Activated CD4-positive, alpha-beta T cell treated with anti-CD3 and anti-CD28 coated beads, Interleukin-2, amount 50 U/mL, for 16 hours (primary cell): ENCODE results near the gene NRP2.

Source experiments
- DNase-seq: peaks from one replicate; pipeline ENCODE4 v3.0.0-alpha.2; 2020

Gene NRP2

DNA sequence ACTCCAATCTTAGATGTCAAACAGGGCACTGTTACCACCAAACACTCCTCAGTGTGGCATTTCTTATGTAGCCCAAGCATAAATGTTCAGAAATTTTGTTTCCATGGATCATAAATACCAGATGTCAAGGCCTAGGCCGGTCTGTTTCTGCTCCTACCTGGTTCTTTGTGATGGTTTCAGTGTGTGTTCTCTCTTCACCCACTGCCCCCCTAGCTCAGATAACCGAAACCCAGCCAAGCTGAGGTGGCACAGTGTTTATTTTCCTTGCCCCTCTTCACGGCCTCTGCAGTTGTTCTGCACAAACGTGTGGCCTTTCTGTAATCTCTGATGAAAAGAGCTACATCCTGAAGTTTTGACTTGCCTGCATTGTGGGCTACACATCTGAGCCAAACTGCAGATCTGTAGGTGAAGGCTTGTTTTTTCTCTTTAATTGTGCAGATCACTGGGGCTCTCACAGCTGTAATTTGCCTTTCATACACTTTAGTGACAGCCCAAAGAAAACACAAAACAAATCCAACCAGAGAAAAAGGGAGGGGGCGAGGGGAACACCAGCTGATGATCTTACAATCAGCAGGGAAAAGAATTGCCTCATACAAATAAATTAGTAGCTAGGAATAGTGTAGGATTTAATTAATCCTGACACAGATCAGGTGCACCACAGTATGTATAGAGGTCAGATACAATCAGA, 99.1 kb downstream of the NRP2 start:
- no peak for DNase-seq

DNA sequence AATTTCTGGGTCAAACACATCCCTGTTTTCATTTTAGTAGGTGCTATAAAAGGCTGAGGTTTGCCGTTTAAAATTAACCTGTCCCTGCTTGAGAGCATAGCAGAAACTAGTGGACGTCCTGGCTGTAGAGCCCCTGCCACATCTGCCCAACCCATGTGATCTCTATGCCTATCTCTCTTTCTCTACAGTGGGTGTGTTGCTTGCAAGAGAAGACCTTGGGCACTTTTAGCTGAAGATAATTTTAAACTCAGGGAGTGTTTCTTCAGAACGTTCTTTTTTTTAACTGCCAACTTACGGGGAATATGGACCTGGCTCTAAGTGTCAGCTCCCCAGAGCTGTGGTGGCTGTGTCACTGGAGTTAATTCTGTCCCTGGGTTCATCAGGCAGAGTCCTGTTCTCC, 100.6 kb downstream of the NRP2 start:
- DNase-seq, result no peak

DNA sequence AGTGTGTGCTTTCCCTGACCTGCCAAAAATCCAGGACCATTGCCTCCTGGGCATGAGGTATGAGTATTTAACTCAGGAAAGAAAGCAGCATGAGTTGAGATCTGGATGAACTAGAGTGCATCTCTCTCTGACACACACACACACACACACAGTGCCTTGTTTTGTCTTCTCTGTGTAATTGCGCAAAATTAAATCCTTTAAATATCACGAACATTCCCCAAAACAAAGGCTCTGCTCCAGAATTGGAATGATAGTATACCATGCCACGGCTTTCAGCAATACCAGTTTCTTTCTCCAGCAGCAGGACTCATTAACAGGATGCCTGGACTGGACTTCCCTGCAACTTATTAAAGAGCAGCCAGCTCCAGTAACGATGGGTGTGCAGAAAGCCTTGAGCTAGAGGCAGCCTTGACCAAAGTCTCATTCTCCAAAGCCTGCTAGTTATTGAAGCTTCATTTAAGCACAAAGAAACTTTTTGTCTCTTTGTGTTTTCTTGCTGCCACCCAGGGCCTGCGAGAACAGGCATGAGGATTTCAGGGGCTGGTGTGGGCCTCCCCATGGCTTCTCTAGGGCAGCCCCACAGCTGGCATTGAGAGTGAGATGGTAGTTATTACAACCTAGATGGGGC, 101.7 kb downstream of the NRP2 start:
- no peak for DNase-seq

DNA sequence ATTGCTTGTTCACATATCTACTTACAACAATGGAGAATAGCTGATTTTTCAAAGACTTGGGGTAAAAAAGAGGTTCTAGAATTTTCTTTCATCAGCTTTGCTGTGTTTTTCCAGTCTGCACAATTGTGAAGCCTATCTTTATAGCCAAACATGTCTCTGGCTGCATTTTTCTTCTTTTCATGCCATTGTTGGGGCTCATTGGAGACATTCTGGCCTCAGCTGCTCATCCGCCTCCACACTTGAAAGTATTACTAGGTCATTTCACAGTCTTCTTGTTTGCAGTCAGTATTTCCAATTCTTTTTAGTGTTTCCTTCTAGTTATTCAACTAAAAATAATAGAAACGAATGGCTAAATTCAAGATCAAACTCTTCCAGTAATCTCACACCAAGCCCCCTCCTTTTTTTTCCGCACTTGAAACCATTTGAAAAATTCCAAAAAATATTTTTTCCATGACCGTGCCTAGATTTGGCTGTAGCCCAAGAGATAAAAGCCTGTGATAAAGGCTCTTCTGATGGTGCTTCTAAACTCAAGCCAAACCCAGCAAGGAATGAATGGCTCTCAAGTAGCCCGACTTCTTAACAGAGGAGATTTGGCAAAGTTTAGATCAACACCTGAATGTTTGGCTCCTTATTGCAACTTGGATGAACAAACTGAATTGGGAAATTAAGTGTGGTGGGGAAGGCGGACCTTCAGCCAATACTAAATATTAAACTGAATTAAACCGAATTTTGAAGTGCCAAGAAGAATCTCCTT, 103.4 kb downstream of the NRP2 start:
- DNase-seq, result no peak

DNA sequence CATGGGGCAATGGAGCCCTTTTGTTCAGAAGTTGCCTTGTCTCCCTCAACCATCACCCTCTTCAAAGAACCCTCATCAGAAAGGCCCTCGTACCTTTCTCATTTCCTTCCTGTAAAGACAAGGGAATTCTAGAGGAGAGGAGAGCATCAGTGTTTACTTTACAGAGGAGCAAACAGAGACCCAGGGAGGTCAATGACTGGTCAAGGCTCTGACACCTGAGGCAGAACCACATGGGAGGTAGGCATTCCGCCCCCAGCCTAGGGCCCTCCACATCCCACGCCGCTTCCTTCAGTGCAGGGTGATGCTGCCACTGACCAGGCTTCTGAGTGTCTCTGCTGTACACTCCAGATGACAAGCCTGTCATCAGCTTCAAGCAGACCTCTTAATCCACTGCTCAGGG, 104.7 kb downstream of the NRP2 start:
- DNase-seq, result no peak

DNA sequence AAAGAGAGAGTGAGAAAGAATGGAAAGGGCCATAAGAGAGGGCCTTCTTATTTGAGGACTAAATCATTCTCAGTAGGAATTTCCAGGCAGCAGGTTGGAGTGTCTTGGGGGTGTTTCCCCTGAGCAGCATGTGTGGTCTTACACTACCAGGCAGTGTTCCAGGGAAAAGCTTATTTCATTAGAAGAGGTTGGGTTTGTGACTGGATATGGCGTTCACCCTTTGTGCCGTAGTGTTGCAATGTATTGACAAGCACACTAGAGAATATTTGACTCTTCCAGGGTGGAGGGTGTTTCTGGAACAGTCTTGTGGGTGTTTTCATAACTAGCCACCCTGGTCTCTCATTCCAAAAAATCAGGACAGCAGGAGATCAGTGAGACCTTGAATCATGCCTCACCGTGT, 105.5 kb downstream of the NRP2 start:
- DNase-seq, result no peak

DNA sequence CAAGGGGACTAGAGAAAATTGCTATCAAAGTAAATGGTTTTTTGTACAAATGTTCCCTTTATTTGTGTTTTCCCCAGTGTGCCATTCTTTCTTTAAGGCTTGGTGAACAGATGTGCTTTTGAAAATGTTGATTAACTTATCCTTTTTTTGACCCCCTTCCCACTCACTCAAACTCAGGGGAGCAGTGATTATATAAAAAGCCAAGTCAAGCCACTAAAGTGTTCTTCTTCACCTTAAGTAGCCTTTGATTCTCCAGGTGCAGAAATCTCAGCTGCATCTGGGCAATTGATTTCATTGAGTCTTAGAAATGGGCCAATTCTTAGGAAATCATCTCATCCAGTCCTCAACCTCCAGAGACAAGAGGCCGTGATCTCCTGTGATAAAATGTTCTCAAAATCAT, 107.6 kb downstream of the NRP2 start:
- DNase-seq, result no peak

DNA sequence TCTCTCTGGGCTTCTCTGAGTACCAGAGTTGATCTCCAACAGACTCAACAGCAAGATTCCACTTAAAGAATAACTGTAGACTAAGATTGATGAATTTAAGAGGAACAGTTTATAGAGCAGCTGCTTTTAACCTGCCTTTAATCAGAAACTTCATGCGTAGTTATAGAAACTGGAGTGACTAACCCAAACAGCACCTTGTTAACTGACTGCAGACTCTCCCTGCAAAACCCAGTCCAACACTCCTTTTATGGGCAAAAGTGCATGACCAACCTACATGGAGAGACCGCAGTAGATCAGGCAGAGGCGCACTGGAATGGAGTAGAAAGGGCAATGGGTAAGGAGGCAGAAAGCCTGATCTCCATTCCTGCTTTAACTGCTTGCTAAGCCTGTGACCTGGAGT, 110.6 kb downstream of the NRP2 start:
- no peak for DNase-seq

DNA sequence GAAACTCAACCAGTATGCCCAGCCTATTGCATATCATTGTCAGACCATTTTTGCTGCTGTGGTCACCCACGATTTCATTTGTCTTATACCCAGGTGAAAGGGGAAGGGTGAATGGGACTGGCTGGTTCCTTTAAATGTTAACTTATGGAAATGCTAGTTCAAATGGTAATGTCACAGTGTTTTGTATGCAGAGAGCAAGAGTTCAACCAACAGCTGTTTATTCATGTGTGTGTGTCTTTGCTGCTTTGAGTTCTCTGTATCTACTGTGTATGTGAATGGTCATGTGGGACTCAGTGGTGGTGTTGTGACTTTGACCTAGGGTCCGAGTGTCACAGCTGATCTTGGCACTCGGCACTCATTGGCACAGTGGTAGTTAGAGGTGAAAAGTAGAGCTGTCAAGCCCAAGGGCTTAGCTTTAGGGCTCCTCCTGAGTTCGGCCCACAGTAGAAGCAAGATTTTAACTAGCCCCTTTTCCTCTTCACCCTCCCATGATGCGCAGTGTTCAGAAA, 114.6 kb downstream of the NRP2 start:
- no peak for DNase-seq

DNA sequence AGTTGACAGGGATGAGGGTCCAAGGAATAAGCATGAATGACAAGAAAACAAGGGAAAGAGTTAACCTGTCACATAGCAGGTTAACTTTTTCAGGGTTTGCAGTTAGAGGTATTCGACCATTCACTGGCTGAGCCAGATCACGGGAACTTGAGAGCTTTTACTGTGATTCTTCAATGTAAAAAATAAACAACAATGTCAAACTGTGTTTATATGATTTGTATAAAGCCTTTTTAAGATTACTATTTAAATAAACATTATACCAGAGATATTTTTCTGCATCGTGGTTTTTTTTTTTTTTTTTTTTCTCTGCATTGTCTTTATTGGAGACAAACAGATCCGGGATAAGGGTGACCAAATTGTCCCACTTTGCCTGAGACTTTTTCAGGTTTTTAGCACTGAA, 115.6 kb downstream of the NRP2 start:
- no peak for DNase-seq

DNA sequence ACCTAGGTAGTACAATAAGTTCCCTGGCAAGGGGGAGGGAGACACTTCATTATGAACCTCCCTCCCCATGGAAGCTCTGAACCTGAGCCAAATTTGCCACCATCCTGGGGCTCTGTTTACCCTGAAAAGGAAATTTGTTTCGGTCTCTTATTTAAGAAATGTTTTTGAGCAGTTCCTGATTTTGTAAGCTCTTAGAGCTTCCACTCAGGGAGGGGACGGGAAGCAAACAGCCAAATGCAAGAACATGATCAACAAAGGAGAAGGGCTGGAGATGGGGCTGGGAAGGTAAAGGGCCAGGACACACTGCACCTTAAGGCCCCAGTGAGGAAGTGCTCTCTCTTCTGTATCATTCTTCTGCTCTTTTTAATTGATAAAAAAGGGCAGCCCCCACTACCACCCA, 117.9 kb downstream of the NRP2 start:
- DNase-seq, result no peak

DNA sequence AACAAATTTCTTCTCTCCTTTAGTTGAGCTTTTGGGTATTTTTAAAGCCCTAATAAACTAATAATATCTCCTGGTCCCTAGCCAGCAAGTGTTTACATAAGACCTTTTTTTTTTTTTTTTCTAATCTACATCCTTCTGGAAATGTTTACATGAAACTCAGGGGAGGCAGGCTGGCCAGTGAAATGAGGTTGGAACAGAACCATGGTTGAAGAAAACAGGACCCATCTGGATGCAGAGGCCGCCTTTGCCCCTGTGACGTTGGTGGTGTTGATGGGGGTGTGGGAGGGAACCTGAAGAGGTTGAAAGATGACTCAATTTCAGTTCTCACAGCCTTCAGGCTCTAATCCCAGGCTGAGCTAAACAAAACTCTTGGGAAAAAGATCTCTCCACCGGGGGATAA, 118.5 kb downstream of the NRP2 start:
- DNase-seq, result no peak

DNA sequence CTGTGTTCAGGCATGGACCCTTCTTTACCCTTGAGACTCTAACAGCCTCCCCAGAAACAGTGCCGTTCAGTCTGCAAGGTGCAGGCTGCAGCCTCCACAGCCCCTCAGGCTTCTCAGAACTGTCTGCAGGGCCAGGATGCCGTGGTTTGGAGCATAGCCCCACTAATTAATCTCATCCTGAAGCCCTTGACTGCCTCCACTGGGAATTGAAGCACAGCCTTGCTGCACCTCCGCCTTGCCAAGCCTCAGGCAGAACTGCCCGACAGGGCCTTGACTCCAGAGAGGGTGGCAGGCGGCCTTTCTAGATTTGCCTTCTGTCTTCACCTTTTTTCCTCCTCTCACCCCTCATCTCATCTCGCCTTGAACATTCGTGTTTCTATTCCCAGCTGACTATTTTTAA, 119.8 kb downstream of the NRP2 start:
- no peak for DNase-seq

DNA sequence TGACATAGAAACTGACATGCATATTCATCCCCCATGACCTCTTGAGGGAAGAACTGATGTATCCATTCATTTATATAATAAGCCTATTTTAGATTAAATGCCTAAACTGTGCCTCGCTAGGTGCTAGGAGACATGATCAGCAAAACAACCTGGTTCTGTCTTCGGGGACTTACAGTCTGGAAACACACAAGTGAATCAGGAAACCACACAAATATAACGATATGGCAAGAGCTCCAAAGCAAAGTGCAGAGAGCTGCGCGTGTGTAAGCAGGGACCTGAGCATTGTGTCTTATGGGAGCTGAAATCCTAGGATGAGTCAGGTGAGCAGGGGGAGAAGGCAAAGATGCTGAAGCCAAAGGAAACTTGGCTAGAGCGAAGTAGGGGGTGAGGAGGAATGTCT, 120.6 kb downstream of the NRP2 start:
- DNase-seq, result no peak

DNA sequence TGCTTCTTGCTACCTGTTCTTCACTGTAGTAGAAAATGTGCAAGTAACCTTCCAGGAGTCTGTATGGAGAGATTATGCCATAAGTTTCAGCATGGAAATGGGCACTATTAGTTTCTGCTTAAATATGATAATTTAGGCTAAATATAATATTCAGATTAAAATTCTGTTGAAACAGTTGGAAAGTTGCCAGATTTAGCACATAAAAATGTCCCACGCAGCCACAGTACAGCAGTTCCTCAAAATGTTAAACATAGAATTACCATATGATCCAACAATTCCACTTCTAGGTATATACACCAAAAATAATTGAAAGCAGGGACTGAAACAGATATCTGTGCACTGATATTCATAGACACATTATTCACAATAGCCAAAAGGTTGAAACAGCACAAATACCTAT, 121.2 kb downstream of the NRP2 start:
- DNase-seq, result no peak

DNA sequence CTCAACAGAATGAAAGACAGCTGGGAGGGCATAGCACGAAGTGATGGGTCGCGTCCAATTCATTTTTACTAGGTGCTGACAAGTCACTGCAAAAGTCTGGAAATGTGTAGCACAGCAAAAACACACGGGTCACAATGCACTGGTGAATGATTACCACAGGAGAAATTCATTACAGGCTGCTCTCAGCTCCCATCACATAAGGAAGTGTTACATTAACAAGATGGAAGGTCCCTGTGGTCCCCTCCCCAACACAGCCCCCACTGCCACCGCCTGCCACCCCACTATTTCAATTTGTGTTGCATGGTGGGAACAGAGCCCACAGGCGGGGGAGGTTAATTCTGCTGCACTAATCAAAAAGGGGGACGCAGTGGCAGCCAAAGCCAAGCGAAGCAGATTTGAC, 122.8 kb downstream of the NRP2 start:
- no peak for DNase-seq

DNA sequence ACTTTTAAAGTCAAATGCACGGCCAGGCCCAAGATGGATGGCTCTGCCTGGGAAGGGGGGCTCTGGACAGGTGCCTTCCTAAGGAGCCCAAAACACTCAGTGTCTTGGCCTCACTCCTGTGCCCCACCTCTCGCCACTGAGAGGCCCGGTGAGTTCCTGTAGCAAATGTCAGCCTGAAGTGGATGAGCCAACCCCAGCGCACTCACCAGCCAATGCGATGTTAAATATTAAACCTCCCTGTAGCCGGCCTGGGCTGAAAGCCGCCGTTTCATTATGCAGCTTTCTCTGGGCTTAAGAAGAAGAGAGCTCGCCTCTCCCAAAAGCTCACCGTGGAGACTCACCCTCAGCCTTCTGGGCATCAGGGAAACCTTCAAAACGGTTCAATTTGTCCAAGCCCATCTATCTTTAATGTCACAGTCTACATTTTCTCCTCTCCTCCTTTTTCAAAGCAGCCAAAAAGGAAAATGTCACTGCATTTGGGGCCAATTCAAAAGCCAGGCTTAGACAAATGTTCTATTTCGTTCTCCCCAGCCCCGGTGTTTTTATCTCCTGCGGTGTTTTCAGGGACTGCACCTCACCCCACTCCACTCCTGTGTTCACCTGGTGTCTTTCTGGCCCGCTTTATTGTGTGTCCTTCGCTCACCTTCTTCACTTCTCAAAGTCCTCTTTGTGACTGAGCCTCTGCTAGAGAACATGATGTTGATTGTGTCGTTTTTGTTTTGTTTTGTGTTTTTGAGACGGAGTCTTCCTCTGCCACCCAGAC, 124.0 kb downstream of the NRP2 start:
- DNase-seq, result no peak

DNA sequence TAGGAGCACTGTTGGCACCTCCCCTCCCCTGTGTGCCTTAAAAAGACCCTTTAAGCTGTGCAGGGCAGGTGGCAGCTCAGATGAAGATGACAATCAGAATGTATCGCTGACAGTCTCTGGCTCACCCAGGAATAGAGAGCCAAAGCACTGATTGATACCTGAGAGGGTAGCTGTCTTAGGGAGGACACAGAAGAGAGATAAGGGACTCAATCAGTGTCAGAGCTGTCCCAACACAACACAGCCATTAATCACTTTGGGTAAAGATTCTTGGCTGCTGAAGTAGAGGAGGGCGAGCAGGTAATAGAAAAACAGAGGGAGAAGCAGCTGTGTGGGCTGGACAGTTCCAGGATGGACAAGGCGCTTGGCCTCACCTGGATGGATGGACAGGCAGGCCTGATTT, 124.9 kb downstream of the NRP2 start:
- no peak for DNase-seq

DNA sequence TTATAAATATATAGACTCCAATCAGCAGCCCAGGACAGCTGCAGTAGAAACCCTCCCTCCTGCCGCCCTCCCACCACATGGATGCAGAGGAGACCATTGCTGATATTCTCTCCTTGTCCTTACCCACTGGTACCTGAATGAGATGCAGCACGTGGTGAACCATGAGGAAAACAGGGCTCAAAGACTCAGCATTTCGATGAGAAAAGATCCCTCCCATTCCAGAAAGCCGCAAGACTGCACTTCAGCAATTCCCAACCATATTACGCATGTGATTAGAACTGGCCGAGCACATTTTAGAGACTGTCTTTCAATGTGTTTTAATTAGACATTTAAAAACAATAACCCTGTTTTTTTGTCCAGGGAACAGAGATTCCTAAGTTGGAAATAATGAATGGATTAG, 125.5 kb downstream of the NRP2 start:
- no peak for DNase-seq

DNA sequence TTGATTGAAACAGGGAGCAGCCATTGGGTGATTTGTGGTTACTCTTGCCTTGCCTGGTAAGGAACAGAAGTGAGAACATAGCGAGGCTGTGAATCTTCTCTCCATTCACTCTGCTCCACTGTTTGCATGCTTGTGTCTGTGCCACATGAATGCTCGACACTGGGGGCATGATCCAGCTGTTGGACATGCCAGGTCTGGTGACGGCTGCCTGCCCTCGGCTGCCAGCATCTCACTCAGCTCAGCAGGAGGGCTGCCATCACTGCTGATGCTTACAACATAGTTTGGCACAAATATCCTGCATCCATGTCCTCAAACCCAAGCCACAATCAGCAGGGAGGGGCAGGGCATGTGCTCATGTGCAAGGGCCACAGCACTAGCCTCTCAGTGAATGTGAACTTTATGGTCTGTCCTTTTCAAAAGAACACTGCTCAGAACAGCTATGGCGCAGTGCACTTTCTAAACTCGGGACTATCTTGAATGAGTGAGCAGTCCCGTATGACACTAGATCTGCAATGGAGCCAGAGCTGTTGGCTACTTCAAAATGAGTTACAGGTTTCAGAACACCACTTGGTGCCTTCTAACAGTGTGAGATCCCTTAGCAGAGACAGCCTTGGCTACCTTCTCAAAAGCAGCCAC, 126.3 kb downstream of the NRP2 start:
- no peak for DNase-seq

DNA sequence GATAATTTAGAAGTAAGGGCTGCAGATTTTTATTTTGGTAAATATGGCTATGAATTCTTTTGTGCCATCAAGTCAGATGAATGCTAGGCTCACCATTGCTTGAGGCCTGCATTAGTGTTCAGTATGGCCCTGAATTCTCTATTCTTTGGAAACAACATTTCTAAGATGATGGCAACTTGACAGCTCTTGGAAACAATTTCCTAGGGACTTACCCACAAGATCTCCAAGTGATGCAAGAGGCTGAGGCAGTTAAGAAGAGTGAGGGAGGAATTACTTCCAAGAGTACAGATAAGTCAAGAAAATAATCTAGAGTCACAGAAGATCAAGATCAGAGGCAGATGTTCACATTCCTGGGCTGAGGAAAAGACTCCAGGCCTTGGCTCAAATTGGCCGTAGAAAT, 129.1 kb downstream of the NRP2 start:
- DNase-seq, result no peak

DNA sequence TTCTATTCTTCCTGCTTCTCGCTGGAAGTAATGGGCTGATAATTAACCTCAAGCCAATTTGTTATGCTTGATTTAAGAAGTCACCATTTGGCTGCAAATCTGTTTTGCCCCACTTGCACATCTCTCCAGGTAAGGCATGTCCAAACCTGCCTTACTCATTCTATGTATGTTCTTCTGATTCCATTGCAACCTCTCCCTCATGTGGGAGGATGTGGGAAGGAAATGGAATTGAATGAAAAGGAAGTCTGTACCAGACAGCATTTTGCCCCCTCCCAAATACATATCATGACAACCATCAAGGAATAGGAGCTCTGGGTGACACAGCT, 131.7 kb downstream of the NRP2 start:
- DNase-seq, result no peak

DNA sequence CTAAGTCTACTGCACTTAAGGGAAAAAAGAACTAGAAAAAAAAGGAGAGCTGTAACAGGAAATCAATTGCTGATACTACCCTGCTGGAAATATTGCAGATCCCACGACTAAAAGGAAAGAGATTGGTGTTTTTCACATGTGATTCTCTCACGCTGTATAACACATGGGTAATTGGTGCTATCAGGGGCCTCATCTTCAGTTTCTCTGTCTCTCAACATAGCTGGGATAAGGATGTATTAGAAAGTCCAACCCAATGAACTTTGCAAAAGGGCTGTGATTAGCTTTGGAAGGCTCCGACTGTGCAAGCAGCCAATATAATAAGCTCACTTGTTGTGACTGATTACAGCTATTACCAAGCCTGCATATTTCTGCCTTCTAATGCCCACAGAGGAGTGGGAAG, 133.4 kb downstream of the NRP2 start:
- no peak for DNase-seq
